IPS-18c (cell line): ENCODE data around the gene SENP5.

Experiments used
- H3K4me3 ChIP-seq: 2 replicates; pipeline ENCODE4 v1.7.0; 2013; ENCODE audit warnings: low read depth, mild to moderate bottlenecking, low read length, moderate library complexity; ENCODE audit not compliant: insufficient read depth
- H3K9me3 ChIP-seq: one replicate; pipeline ENCODE4 v1.6.1; 2013; ENCODE audit warnings: mild to moderate bottlenecking, low read length, moderate library complexity; ENCODE audit not compliant: control insufficient read depth, insufficient read depth

The SENP5 gene

GRCh38 chr3:196975349-196975748 is 107.6 kb downstream of the SENP5 start:
- Histone ChIP-seq H3K4me3 (no peak overlapping the region), H3K9me3 (peaks cover 2% of the 10 kb centered on the region)

DNA sequence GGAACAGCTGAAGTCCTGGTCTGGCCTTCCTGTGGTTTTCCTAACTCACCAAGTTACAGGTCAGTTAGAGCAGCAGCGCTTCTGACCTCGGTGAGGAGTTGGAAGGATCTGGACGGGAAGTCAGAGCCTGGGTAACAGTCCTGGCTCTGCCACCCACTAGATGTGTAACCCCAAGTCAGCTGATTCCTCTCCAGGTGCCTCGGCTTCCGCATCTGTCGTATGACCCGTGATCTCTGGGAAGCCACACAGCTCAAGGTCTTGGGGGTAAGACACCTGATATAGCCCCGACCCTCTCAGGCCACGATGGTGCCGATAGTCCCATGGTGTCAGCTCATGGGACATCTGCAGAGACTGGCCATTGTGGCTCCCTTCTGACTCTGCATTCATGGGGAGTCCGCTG is 109.2 kb downstream of the SENP5 start:
- Histone ChIP-seq H3K4me3 (no peak overlapping the region), H3K9me3 (peaks cover 2% of the 10 kb centered on the region)

- Histone ChIP-seq H3K4me3 (no peak overlapping the region), H3K9me3 (peaks cover 2% of the 10 kb centered on the region)
Measured at GRCh38 chr3:196979545-196979944, 111.8 kb downstream of the SENP5 start.

DNA sequence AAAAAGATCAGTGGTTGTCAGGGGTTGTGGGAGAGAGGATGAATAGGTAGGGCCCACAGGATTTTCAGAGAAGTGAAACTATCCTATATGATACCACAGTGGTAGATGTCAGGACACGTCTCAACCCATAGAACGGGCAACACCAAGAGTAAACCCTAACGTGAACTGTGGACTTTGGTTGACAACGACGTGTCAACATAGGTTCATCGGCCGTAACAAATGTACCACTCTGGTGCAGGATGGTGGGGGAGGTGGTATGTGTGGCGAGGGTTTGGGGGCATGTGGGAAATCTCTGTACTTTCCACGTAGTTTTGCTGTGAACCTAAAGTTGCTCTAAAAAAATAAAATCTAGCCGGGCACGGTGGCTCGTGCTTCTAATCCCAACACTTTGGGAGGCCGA is 113.9 kb downstream of the SENP5 start:
- H3K9me3 ChIP-seq: no peaks in the 10 kb centered on the region
- no peak overlapping the region for H3K4me3 ChIP-seq

DNA sequence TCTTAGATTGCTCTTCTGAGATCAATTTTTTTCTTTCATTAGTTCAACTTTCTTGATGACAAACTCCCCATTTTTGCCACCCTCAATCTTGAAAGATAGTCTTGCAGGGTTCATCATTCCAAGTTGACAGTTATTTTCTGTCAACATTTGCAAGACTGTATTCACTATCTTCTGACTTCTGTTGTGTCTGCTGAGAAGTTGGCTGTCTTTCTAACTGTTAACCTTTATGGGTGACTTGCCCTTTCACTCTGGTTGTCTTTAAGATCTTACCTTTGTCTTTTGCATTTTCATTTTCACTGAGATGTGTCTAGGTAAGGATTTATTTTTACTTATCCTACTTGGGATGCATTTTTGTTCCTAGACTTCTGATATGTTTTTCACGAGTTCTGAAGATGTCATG is 115.5 kb downstream of the SENP5 start:
- H3K4me3 ChIP-seq: no peak overlapping the region
- no peaks in the 10 kb centered on the region for H3K9me3 ChIP-seq
